GM18907 (cell line): ENCODE measurements around the gene ABCA1.
"Not testable (repeated sequence)": the region's sequence is repeated elsewhere in the genome, so short reads cannot be mapped to it uniquely, and the experiment has no call there.

Experiments
- ATAC-seq: cut with Tn5 transposase; IDR thresholded peaks from one replicate; pipeline ENCODE4 v1.9.1; 2021; ENCODE audit warnings: mild to moderate bottlenecking, moderate library complexity; ENCODE audit not compliant: unreplicated experiment

Gene ABCA1

DNA sequence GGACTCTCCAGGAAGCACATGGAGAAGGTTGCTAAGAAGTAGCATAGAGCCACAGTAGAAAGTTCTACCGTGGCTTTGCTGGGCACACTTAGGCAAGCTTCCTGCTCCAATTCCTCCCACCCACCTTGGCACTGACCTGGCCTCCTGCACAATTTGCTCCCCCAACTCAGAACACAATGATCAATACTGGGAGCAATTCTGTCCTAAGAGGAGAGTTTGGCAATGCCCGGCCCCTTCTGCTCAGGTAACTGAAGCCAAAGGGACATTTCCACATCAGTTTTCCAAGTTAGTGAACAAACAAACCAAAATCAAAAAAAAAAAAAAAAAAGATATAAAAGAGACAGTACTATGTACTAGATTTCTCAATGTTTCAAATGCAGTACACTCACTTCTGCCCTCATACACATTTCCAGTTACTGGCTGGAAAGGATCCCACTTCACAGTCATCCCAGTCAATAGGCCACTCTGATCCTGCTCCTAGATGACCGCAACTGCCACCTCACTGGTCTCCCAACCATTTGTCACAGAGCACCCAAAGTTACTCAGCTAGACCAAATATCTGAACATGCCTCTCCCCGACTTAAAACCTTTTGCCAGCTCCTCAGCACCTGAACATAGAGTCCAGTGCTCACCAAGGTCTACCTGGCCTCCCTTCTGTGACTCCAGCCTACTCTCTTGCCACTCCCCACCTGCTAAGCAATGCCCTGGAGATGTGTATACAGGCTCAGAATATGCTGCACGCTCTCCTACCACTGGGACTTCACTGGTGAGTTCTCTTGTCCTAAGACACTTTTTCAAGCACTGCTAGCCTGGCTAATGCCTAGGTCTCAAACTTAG is 21.3 kb downstream of the ABCA1 start:
- no peak for ATAC-seq

DNA sequence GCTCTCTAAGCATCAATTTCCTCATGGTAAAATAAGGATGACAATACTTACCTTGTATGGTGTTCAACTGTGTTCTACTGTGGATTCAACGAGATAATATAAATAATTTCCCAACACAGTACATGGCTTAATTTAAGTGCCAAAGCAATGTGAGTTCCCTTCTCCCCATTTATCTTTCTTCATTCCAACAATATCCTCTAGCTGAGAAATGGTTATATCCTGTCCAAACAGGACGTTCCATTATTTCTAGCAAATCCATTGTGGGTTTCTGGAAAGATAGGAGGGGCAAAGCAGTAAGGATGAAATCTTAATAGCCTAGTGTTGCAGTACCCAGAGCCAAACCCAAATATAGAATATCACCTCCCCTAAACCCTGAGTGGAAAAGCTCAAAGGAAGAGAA is 22.0 kb downstream of the ABCA1 start:
- no peak for ATAC-seq

DNA sequence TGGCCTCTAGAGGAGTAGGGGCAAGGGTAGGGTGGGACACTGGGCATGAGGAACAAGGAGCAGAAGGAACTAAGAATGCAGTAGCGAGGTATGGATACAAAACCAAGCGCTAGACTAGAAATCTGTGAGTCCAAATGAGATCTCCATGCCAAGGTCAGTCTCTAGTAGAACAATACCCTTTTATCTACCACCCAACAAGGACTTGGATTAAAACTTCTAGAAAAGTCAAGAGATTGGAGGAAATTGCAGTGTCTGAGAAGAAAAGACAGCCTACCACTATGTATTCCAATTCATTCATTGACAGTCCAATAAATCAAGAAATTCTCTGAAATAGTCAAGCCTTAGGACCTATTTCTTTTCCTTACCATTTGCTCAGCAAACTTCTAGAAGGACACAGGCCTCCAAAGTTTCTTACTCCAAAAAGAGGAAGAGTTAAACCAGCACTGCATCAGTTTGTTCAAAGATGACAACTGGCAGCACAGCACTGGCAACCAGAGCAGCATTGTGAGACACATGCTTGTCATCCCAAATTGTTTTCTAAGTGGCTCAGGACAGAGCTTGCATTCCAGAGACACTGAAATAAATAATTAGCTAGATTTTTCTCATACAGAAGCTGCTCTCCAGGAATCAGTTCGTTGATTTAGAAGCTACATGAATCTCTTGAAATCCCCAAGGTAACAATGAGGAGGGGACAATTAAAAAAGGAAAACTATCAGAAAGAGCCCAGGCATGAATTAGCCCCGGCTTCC is 22.6 kb downstream of the ABCA1 start:
- no peak for ATAC-seq

DNA sequence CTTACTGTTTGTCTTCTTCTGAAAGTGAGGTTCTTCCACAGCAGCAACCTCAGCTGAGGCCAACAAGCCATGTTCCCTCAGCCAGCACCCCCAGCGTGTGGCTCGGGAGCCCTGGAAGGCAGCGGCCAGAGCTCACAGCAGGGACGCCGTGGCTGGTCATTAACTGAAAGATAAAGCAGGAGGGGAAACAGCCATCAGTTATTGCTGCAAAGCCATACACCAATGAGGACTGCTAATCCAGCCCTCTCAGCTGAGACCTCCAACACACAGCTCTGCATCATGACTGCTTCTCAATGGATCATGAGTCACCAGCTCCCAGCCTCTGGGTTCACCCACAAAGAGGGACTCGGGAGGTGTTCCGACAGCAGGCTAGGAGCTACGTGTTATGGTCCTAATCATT is 24.3 kb downstream of the ABCA1 start:
- no peak for ATAC-seq

DNA sequence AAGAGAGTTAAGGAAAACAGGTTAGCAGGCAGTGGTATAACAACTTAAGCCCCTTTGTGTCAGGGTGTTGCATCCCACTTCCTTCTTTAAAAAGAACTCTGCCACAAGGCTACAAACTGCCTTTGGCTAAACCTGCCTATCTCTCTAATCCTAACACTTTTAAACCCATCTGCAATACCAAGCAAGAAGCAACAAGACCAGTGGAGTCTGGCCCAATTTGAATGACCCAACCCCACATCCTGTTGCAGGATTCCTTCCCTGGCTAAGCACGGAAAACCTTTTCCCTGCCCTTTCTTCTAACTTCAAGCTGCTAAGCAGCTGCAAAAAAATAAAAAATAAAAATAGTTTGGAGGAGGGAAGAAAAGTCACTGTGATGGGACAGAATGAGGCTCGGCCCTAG is 27.1 kb downstream of the ABCA1 start:
- ATAC-seq, result no peak

DNA sequence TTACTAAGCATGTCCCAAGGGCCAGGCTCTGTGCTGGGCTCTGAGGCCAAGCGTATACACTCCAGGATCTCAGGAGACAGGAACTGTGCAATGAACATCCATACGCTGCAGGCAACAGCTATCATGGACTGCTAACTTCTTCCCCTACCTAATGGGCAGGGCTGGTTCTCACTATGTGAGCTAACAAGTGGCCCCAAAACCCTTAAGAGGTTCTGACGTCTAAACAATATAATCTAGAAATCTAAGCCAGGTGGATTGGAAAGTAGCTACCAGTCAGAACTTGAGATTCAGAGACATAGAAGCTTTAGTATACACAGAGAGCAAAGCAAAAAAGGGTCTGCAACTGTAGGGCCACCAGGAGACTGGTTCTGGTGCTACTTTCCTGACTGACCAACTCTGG is 27.6 kb downstream of the ABCA1 start:
- ATAC-seq, result no peak

DNA sequence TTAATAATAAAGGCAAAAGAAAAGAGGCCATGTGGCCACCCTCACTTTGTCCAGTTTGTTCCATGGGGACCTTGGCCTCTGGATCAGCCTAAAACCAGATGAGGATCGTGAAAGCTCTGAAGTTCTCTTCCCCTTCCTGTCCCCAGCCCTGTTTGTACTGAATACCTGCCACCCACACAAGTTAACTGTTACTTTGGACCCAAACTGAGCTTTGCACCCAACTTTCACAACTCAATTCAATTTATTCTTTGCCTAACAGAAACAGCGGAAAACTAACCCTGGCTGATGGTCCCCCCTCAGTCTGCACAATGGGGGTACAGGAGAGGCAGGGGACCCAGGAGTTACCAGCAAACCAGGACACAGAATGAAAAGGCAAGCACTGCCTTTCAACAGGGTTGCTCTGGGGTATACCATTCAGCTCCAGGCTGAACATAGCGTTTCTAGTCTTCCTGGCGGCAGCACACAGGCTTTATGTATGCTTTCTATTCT is 28.2 kb downstream of the ABCA1 start:
- no peak for ATAC-seq

DNA sequence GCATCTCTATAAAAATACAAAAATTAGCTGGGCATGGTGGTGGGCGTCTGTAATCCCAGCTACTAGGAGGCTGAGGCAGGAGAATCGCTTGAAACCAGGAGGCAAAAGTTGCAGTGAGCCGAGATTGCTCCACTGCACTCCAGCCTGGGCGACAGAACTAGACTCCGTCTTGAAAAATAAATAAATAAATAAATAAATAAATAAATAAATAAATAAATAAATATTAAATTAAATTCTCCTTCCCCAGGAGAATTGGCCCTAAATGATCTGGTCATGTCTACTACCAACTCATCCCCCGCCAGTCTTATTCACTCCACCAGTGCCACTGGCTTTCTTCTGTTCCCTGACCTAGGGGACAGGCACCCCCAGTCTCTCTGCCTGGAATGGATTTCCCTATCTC is 29.6 kb downstream of the ABCA1 start:
- ATAC-seq, result not testable (repeated sequence)

DNA sequence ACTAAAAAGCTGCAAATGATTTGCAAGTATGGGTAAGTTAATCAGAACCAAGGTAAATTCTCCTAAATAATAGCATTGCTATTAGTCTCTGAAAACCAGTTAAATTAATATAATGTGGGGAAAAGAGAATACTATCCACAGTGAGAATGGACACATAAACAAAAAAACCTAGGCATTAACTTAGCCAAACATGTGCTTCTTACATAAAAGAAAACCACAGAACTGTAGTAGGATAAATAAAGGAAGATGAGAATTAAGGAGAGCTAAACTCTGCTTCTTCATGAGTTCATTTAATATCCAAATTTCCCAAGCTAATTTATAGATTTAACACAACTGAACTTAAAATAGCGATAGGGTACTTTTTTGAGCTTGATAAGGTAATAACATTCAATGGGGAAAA is 31.8 kb downstream of the ABCA1 start:
- no peak for ATAC-seq

DNA sequence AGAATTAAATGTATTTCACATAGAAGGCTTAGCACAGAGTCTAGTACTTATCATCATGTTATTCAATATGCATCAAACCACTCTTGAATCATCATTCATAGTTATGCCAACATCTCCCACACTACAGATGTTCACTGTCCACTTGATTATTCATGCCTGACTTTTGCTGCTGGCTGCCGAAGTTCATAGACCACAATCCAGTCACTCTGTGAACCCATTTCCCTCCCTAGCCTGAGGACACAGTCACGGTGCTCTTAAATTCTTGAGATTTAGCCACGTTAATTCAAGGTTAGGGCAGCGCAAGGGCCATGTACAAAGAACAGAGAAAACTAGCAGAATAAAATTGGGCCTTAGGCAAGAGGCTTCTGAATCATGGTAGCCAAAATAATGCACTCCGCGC is 32.4 kb downstream of the ABCA1 start:
- no peak for ATAC-seq

DNA sequence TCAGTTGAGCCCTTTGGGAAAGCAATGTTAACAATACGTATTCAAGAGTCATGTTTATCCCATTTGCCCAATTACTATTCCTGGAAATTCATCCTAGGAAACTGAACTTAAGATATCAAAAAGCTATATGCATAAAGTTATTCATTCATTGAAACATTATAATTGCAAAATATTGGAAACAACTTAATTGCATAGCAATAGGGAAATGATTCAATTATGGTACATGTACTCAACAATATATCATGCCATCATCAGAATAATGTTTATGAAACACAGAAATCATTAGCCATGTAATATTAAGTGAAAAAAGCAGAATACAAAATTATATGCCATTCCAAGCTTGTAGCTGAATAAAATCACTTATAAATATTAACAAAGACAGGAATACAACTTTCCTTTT is 35.3 kb downstream of the ABCA1 start:
- ATAC-seq, result no peak

DNA sequence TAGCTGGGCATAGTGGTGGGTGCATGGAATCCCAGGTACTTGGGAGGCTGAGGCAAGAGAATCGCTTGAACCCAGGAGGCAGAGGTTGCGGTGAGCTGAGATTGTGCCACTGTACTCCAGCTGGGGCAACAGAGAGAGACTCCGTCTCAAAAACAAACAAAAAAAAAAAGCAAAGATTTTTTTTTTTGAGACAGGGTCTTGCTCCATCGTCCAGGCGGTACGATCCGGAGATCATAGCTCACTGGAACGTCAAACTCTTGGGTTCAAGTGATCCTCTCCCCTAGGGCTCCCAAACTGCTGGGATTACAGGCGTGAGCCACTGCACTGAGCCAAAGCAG is 37.6 kb downstream of the ABCA1 start:
- no peak for ATAC-seq

DNA sequence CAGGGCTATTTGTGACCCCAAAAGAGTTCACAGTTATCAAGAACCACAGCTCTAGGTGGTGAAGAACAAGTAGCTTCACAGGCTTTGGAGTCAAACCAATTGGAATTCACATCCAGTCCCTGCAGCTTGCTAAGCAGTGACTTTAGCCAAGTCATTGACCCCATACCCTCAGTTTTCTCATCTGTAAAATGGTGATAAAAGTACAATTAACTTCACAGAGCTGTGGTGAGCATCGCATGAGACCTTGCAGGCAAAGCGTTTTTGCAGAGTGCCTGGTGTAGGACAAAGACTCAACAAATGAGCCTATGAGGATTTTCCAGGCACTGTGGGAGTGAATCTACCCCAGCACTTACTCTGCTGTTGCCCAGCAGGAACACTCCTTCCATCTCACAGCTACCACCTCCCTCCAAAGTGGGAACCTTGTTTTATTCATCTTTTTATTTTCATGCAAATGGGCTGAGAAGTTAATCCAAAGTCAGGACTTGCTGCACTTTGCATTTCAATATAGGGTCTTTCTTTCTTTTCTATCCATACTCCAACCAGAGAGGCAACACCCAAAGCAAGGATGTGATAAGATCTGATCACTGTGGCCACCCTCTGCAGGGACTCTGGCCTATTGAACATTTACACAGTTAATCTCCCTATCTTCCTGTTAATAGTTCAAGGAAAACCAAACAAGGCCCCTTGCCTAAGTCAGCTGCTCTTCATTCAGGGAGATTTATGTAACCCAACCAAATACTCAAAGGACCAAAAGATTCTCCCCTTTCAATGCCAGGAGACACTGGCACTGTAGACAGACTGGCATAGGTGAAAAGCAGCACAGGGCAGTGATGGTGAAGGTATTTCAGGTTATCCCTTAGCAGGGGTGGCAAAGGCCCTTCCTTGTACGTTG is 41.9 kb downstream of the ABCA1 start:
- no peak for ATAC-seq

DNA sequence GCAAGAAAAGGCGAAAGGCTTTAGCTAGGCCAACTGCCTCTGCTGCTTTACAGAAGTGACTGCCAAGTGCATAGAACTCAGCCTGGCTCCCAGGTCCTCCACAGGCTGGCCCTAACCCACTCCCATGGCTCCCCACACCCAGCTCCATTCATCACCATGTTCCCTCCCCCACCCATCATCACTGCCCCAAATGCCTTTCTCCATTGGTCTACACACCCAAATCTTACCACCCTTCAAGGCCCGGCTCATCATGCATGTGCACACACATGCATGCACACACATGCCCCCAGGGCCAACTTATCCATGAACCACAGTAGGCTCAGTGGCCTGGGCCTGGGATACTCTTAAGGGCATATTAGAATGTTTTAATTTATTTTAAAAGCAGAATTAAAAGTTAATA is 44.8 kb downstream of the ABCA1 start:
- ATAC-seq, result no peak

DNA sequence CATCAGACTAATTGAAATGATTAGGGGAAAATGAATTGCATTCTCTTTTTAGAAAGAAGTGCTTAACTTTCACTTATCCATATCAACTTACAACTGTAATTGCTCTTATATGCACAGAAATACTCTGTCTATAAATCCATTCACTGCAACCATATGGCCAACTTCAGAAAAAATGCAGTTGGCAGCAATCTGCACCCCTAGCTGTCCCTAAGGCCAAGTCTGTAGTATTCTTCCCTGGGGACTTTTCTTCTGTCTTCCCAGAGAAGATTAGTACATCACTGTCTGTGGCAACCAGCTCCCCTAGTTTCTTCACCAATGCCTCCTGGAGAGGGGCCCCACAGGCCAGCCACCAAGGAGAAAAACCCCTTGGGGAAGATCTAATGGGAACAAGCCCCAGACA is 45.4 kb downstream of the ABCA1 start:
- no peak for ATAC-seq

DNA sequence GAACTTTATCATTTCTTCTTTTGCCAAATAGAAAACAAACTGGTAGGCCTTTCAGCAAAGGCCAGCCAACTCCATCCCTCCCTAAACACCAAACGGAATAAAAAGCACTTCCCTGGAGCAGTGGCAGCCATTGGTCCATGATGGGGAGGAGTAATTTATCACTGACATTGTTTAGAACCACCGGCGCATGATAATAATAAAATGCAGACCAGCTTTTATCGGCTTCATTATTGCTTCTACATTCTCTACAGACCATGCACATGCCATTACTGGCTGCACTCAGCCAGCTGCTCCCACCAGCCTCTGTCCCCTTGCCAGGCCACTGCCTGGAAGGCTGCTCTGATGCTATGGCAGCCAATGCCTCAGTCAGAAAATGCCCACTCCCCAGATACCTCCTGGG is 45.9 kb downstream of the ABCA1 start:
- ATAC-seq, result no peak

DNA sequence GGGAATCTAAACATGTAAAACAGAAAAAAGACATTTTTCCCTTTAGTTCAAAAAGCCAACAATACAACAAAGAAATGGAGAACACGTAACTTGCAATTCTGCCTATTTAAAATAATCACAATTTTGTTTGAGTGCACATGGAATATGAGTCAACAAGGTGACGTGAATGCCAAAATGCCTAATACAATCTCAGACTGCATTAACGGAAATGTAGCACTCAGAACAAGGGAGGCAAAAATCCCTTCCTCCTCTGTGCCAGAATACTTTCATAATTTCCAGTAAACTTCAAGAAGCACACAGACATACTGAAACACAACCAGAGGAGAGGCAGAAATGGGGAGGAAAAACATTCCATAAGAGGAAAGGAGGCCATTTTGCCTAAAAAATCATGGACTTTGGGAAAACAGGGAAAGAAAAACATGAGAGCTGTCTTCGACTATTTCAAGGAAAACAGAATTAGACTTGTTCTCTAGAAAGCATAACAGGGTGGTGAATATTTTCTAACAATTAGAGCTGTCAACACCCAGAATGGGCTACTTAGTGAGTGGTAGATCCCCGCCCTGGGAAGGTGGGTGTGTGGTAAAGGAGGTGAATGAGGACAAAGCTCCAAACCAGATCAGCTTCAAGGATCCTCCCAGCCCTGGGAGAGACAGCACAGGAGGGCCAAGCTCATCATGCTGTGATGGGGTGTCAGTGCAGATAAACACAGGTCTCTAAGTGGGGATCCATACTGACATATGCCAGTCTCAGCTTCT is 48.2 kb downstream of the ABCA1 start:
- ATAC-seq, result no peak

DNA sequence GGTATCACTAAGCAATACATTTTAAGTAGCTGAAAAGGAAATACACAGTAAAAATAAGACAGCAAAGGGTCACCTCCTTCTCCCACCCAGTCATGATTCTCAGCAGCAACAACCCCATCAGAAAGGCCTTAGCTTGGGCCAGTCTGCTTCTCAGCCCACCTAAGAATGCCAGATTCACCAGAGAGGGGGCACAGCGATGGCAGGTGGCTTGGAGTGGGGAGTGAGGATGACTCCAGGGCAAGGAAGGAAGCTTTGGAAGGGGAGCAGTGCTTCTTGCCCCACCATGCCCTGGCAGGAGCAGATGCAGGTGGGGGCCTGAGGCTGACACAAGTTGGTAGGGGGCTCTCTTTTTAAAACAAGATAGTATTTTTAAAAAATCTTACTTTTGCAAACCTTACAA is 51.4 kb downstream of the ABCA1 start:
- ATAC-seq, result no peak

DNA sequence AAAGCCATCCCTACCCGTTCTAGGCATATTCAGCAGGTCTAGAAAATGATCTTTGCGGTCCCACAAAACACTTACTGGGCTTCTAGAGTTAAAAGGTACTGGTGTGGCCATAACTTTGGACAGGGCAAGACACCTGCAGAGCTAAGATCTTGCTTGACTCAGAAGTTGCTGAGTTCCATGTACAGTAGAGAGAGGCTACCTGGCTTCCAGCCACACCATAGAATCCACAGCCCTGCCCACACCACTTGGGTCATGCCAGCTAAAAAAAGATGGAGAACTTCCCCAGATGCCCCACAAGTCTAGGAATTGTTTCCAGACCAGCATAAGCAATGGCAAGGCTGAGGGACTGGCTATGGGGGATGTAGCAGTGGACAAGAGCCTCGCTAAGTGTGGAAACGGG is 52.1 kb downstream of the ABCA1 start:
- ATAC-seq, result no peak

DNA sequence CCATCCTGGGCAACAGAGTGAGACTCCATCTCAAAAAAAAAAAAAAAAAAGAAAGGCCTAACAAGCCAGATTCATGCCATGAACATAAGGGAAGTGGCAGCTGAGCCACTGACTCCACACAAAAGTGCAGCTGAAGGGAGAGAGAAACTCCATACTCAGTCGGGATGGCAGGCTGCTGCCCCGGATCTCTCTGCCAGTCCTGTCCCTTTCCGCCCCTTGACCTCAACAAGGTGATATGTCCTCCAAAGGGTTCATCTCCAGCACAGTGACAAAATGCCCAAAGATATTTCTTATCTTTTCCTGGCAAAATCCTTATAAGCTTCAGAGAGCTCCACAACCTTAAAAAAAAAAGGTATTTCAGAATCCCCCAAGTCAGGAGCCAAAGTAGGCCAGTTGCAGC is 52.6 kb downstream of the ABCA1 start:
- no peak for ATAC-seq

DNA sequence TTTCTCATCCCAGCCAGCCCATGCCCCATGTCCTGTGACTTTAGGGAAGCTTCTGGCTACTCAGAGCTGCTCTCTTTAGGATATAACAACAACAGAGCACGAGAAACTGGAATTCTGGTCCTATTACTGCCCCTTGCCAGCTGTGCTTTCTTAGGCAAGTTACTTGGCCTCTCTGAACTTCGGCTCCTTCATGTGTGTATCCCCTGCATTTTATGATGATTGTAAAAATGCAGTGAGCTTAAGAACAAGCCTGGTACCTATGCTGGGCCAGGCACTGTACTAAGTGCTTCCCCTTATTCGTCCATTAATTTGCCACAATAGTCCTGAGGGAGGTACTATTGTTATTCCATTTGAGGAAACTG is 54.5 kb downstream of the ABCA1 start:
- ATAC-seq, result no peak
